H54 (cell line): ENCODE measurements around the gene SLC38A1.
A peak's percentile ranks its signal among the peaks of the same experiment; 100 is the strongest.

Experiments used
- DNase-seq: peaks from one replicate; pipeline ENCODE4 v3.0.0; 2011; ENCODE audit warnings: low spot score, mixed read lengths; ENCODE audit not compliant: insufficient read length
- FAIRE-seq: peaks from 3 replicates; lab custom pipeline; 2011; peaks lifted over from hg19 to GRCh38; lab: Jason Lieb, UNC
- POLR2A ChIP-seq: IDR thresholded peaks from 2 replicates; pipeline ENCODE4 v1.6.1; 2011; ENCODE audit warnings: low read depth, mild to moderate bottlenecking, low read length

Gene SLC38A1

GRCh38 chr12:46234000-46234399, 34.8 kb downstream of the SLC38A1 start:
- DNase-seq (no peak), FAIRE-seq (no peak)
- no peak for TF ChIP-seq POLR2A

- no peak for TF ChIP-seq POLR2A
- DNase-seq: no peak
- no peak for FAIRE-seq
Observed at GRCh38 chr12:46233423-46233822, 35.4 kb downstream of the SLC38A1 start.

GRCh38 chr12:46230983-46231382, 37.9 kb downstream of the SLC38A1 start:
- TF ChIP-seq POLR2A: no peak
- no peak for DNase-seq
- FAIRE-seq: peak; percentile 36

GRCh38 chr12:46230306-46230705, 38.5 kb downstream of the SLC38A1 start:
- FAIRE-seq: no peak
- no peak for TF ChIP-seq POLR2A

GRCh38 chr12:46227616-46228015, 41.2 kb downstream of the SLC38A1 start:
- DNase-seq (no peak), FAIRE-seq (no peak)
- TF ChIP-seq POLR2A: no peak

More at GRCh38 chr12:46230306-46230705, 38.5 kb downstream of the SLC38A1 start:
- DNase-seq: no peak

GRCh38 chr12:46224386-46224785, 44.5 kb downstream of the SLC38A1 start:
- no peak for DNase-seq
- FAIRE-seq: peak; percentile 52
- TF ChIP-seq POLR2A: no peak

- TF ChIP-seq POLR2A: no peak
- no peak for FAIRE-seq
- DNase-seq: no peak
Observed at GRCh38 chr12:46223047-46223446, 45.8 kb downstream of the SLC38A1 start.

- DNase-seq (no peak), FAIRE-seq (peak; percentile 48)
- TF ChIP-seq POLR2A: no peak
Observed at GRCh38 chr12:46222636-46223035, 46.2 kb downstream of the SLC38A1 start.

GRCh38 chr12:46221255-46222128, 47.4 kb downstream of the SLC38A1 start:
- TF ChIP-seq POLR2A: no peak
- DNase-seq: no peak
- peak; percentile 91 for FAIRE-seq

- peak; percentile 18 for DNase-seq
- TF ChIP-seq POLR2A: no peak
- peak; percentile 95 for FAIRE-seq
Observed at GRCh38 chr12:46219877-46220655, 48.8 kb downstream of the SLC38A1 start.

GRCh38 chr12:46219132-46219876, 49.5 kb downstream of the SLC38A1 start:
- no peak for DNase-seq
- FAIRE-seq: no peak
- TF ChIP-seq POLR2A: no peak

- no peak for TF ChIP-seq POLR2A
- FAIRE-seq: no peak
- DNase-seq: no peak
Observed at GRCh38 chr12:46218322-46219095, 50.3 kb downstream of the SLC38A1 start.
